A549 treated with AZD9567 at 1 μM for 4 hours (cell line): Measurements from ENCODE around the gene GIMAP6. TPM values are rescaled to one million over a fixed set of nuclear protein-coding genes. Genes with fewer than 3 reads are reported as not detected.

Source experiments
- total RNA-seq: library from RNA; stranded (reverse); fragments of 200-300 nt; extraction: Qiagen RNA extraction; gene quantifications from 5 replicates; pipeline ENCODE4 v1.2.3, GENCODE V29; 2022; ENCODE audit not compliant: insufficient read depth

GIMAP6 gene
- total RNA-seq: 0.02 TPM in 1 of 5 replicates, not detected in the others

DNA sequence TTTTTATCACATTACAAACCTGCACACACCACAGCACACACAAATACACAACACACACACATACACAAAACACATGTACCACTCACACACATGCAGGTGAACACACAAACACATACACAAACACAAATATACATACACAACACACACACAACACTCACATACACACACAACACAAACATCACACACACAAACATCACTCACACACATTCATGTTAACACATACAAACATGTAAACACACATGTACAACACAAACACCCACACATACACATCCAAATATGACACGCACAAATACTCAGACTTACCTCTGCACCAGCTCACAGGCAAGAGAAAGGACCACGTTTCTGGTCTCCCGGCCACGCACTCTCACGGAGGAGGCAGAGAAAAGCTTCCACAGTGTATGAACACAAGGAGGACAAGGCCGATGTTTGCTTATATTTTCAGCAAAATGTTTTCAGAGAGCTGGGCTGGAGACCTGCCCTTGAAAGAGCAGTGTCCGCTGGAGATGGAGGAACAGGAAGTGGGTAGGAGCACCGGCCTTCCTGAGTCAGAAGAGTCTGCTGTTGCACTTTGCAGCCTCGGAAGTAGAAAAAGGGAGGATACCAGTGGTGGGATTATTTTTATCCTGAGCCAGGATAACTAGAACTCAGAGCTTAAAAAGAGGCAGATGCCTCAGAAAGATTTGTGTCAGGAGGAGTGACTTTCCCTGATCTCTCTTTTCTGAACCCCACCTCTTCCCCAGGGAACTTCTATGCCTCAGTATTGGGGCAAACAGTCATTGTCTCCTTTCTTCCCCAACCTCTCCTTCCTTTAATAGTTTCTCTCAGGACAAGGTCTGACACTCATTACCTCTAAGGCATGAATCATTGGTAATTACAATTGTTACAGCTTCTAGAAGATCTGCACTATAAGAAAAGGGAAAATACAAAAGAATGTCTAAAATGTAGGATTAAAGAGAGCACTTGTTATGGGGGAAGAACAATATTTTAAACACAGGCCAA, at the start of gene GIMAP6:
Gene GIMAP6, minus strand, starts transcription at position 520 of the 999 bp plus-strand sequence. CDS start 2,243 bp downstream, outside the sequence.

Other genes starting within 250 kb of the GIMAP6 start
- not detected in 5 replicates for gene GIMAP8, start 181.8 kb downstream of the GIMAP6 start, total RNA-seq
- gene GIMAP7, start 117.5 kb downstream of the GIMAP6 start, total RNA-seq: not detected in 5 replicates
- not detected in 5 replicates for gene GIMAP4, start 65.0 kb downstream of the GIMAP6 start, total RNA-seq
- not detected in 5 replicates for gene GIMAP2, start 53.3 kb upstream of the GIMAP6 start, total RNA-seq
- not detected in 5 replicates for gene GIMAP1, start 84.2 kb upstream of the GIMAP6 start, total RNA-seq
- gene GIMAP5, start 105.0 kb upstream of the GIMAP6 start, total RNA-seq: 0.05 TPM in 1 of 5 replicates, not detected in the others
- 0.14 to 0.24 TPM in 2 of 5 replicates, not detected in the others for gene TMEM176B, start 168.0 kb upstream of the GIMAP6 start, total RNA-seq
- 0.19 TPM in 1 of 5 replicates, not detected in the others for gene TMEM176A, start 168.4 kb upstream of the GIMAP6 start, total RNA-seq
- gene AOC1, start 220.1 kb upstream of the GIMAP6 start, total RNA-seq: 0.03 to 0.07 TPM in 2 of 5 replicates, not detected in the others